Measurements from ENCODE around the gene SLC22A2. TPM values are rescaled to one million over a fixed set of nuclear protein-coding genes. Genes with fewer than 3 reads are reported as not detected.

SLC22A2 gene
- total RNA-seq, 1 donor from 2014 or later = not detected

DNA sequence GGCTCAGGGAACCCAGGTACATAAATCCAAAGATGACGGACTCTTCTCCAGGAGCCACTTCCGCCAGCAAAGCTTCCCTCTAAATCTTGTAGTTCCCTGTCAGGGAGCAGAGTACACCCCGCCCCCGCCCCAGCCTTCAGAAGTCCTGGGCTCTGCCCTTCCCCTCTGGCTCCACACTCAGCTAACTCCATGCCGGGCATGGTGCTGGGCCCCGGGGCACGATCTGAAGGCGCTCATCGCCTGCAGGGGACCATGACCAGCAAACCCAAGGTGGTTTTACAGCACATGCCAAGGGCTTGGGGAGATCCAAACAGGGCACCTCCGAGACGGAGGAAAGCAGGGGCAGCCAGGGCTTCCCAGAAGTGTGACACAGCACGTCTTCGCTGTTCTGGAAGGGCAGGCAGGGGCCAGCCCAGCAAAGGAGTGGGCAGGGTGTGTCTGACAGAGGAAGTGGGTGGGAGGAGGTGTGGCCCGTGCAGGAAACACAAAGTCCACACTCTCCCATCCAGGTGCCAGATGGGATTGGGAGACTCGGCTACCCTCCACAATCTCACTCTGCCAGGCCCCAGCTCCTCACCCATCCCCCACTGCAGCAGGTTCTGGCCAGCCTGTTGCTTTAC is 41.6 kb upstream of the SLC22A2 start:
- no peak overlapping the region for H3K4me3 ChIP-seq (ENCODE audit: insufficient read depth, low read depth, low read length)
- no peaks in the 10 kb centered on the region for H3K36me3 Mint-ChIP-seq (ENCODE audit: low read depth, unreplicated experiment)
- H3K4me1 Mint-ChIP-seq (ENCODE audit: low read depth, unreplicated experiment) = peaks cover 2% of the 10 kb centered on the region
- H3K4me1 ChIP-seq (ENCODE audit: insufficient read depth, low read length) = no peaks in the 10 kb centered on the region
- TF ChIP-seq, protein P1, sequence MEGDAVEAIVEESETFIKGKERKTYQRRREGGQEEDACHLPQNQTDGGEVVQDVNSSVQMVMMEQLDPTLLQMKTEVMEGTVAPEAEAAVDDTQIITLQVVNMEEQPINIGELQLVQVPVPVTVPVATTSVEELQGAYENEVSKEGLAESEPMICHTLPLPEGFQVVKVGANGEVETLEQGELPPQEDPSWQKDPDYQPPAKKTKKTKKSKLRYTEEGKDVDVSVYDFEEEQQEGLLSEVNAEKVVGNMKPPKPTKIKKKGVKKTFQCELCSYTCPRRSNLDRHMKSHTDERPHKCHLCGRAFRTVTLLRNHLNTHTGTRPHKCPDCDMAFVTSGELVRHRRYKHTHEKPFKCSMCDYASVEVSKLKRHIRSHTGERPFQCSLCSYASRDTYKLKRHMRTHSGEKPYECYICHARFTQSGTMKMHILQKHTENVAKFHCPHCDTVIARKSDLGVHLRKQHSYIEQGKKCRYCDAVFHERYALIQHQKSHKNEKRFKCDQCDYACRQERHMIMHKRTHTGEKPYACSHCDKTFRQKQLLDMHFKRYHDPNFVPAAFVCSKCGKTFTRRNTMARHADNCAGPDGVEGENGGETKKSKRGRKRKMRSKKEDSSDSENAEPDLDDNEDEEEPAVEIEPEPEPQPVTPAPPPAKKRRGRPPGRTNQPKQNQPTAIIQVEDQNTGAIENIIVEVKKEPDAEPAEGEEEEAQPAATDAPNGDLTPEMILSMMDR (IDR thresholded peaks at IDR 0.05; ENCODE audit: insufficient read depth, low read depth, low read length) = no peak
- TF ChIP-seq EZH2 (IDR thresholded peaks at IDR 0.05; ENCODE audit: insufficient read depth, low read length) = no peak
- H3K27me3 Mint-ChIP-seq (ENCODE audit: low read depth, unreplicated experiment) = peaks cover 6% of the 10 kb centered on the region
- H3K9me3 Mint-ChIP-seq (ENCODE audit: unreplicated experiment) = peaks cover 11% of the 10 kb centered on the region
- no peak overlapping the region for H3K27ac Mint-ChIP-seq (ENCODE audit: unreplicated experiment)
- no peak overlapping the region for H3K27ac ChIP-seq (ENCODE audit: low read depth, low read length)
- DNase-seq (ENCODE audit: low read depth) = no peak
- H3K79me2 ChIP-seq (ENCODE audit: insufficient read depth, low read length) = no peaks in the 10 kb centered on the region
- no peak for FAIRE-seq
- no peaks in the 10 kb centered on the region for H3K27me3 ChIP-seq (ENCODE audit: insufficient read depth, low read length)
- H2AFZ ChIP-seq (ENCODE audit: low read depth, low read length) = no peak overlapping the region
- no peak overlapping the region for H3K9ac ChIP-seq (ENCODE audit: low read length)
- H3K9me3 ChIP-seq (ENCODE audit: insufficient read depth, low read depth, low read length) = no peaks in the 10 kb centered on the region
- H4K20me1 ChIP-seq (ENCODE audit: insufficient read depth, low read length) = no peaks in the 10 kb centered on the region
- H3K36me3 ChIP-seq (ENCODE audit: insufficient read depth, low read length) = no peaks in the 10 kb centered on the region
- H3K4me3 Mint-ChIP-seq (ENCODE audit: unreplicated experiment) = no peak overlapping the region
- no peak overlapping the region for H3K4me2 ChIP-seq (ENCODE audit: low read length)

DNA sequence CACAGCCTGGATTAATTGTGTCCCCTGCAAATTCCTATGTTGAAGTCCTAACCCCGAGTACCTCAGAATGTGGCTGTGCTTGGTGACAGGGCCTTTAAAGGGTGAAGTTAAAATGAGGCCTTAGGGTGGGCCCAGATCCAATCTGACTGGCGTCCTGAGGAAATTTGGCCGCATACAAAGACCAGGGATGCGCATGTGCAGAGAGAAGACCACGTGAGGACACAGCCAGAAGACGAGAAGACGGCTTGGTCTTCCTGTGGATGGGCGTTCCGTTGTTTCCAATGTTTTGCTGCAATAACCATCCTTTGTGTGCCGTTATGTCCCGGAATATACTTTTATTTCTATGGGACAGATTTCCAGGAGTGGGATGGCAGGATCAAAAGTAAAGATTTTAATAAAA is 40.9 kb upstream of the SLC22A2 start:
- FAIRE-seq = no peak
- Mint-ChIP-seq H3K4me3 (ENCODE audit: unreplicated experiment) (no peak overlapping the region), H3K27me3 (ENCODE audit: low read depth, unreplicated experiment) (peaks cover 6% of the 10 kb centered on the region), H3K36me3 (ENCODE audit: low read depth, unreplicated experiment) (no peaks in the 10 kb centered on the region), H3K27ac (ENCODE audit: unreplicated experiment) (no peak overlapping the region), H3K9me3 (ENCODE audit: unreplicated experiment) (peaks cover 10% of the 10 kb centered on the region), H3K4me1 (ENCODE audit: low read depth, unreplicated experiment) (peaks cover 2% of the 10 kb centered on the region)
- no peaks in the 10 kb centered on the region for H3K36me3 ChIP-seq (ENCODE audit: insufficient read depth, low read length)
- no peak for DNase-seq (ENCODE audit: low read depth)
- no peak overlapping the region for H3K27ac ChIP-seq (ENCODE audit: low read depth, low read length)
- no peak overlapping the region for H3K9ac ChIP-seq (ENCODE audit: low read length)
- H2AFZ ChIP-seq (ENCODE audit: low read depth, low read length) = no peak overlapping the region
- no peaks in the 10 kb centered on the region for H3K79me2 ChIP-seq (ENCODE audit: insufficient read depth, low read length)
- no peak overlapping the region for H3K4me2 ChIP-seq (ENCODE audit: low read length)
- H4K20me1 ChIP-seq (ENCODE audit: insufficient read depth, low read length) = no peaks in the 10 kb centered on the region
- no peaks in the 10 kb centered on the region for H3K27me3 ChIP-seq (ENCODE audit: insufficient read depth, low read length)
- no peaks in the 10 kb centered on the region for H3K4me1 ChIP-seq (ENCODE audit: insufficient read depth, low read length)
- H3K9me3 ChIP-seq (ENCODE audit: insufficient read depth, low read depth, low read length) = no peaks in the 10 kb centered on the region
- H3K4me3 ChIP-seq (ENCODE audit: insufficient read depth, low read depth, low read length) = no peak overlapping the region
- no peak for TF ChIP-seq EZH2 (IDR thresholded peaks at IDR 0.05; ENCODE audit: insufficient read depth, low read length)
- TF ChIP-seq, protein P1 (IDR thresholded peaks at IDR 0.05; ENCODE audit: insufficient read depth, low read depth, low read length) = no peak

DNA sequence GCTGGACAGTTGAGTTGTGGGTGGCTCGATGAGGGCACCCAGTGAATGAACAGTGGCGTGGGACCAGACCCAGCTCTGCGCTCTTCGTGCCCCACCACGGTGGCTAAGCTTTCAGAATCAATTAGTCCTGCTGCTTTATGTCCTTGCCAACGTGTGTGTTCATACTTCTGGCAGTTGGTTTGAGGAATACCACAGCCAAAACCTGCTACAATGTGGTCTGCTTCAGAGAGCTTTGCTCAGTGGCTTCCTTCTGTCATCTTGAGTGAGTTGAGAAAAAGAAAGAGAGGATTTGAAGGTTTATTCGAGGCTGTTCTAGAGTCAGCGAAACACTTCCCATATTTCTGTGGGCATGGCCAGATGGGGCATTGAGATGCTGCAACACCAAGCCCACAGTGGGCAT is 39.5 kb upstream of the SLC22A2 start:
- H3K9ac ChIP-seq (ENCODE audit: low read length) = no peak overlapping the region
- Mint-ChIP-seq H3K27ac (ENCODE audit: unreplicated experiment) (no peak overlapping the region), H3K4me3 (ENCODE audit: unreplicated experiment) (no peak overlapping the region), H3K9me3 (ENCODE audit: unreplicated experiment) (peaks cover 6% of the 10 kb centered on the region), H3K4me1 (ENCODE audit: low read depth, unreplicated experiment) (peaks cover 2% of the 10 kb centered on the region), H3K27me3 (ENCODE audit: low read depth, unreplicated experiment) (peaks cover 10% of the 10 kb centered on the region), H3K36me3 (ENCODE audit: low read depth, unreplicated experiment) (no peaks in the 10 kb centered on the region)
- H4K20me1 ChIP-seq (ENCODE audit: insufficient read depth, low read length) = no peaks in the 10 kb centered on the region
- no peak overlapping the region for H3K4me3 ChIP-seq (ENCODE audit: insufficient read depth, low read depth, low read length)
- TF ChIP-seq, protein P1 (IDR thresholded peaks at IDR 0.05; ENCODE audit: insufficient read depth, low read depth, low read length) = no peak
- TF ChIP-seq EZH2 (IDR thresholded peaks at IDR 0.05; ENCODE audit: insufficient read depth, low read length) = no peak
- H3K79me2 ChIP-seq (ENCODE audit: insufficient read depth, low read length) = no peaks in the 10 kb centered on the region
- no peak overlapping the region for H3K4me2 ChIP-seq (ENCODE audit: low read length)
- H3K9me3 ChIP-seq (ENCODE audit: insufficient read depth, low read depth, low read length) = no peaks in the 10 kb centered on the region
- no peaks in the 10 kb centered on the region for H3K4me1 ChIP-seq (ENCODE audit: insufficient read depth, low read length)
- no peaks in the 10 kb centered on the region for H3K36me3 ChIP-seq (ENCODE audit: insufficient read depth, low read length)
- no peak overlapping the region for H3K27ac ChIP-seq (ENCODE audit: low read depth, low read length)
- FAIRE-seq = no peak
- no peaks in the 10 kb centered on the region for H3K27me3 ChIP-seq (ENCODE audit: insufficient read depth, low read length)
- no peak overlapping the region for H2AFZ ChIP-seq (ENCODE audit: low read depth, low read length)
- no peak for DNase-seq (ENCODE audit: low read depth)

Data from astrocyte (in vitro differentiated cells and primary cell).